Hepatic stellate cell (primary cell): ENCODE measurements around the gene VAMP1.
"Not testable (repeated sequence)": the region's sequence is repeated elsewhere in the genome, so short reads cannot be mapped to it uniquely, and the experiment has no call there.

Source experiments
- DNase-seq: peaks from one replicate; pipeline ENCODE4 v3.0.0; 2011; ENCODE audit warnings: low spot score

Gene VAMP1

GRCh38 chr12:6469609-6470374 lies 685 bp downstream of the VAMP1 start:
- DNase-seq = peak; percentile 21

GRCh38 chr12:6469092-6469491 lies 1.4 kb downstream of the VAMP1 start:
- no peak for DNase-seq

GRCh38 chr12:6468283-6468575 lies 2.2 kb downstream of the VAMP1 start:
- no peak for DNase-seq

DNA sequence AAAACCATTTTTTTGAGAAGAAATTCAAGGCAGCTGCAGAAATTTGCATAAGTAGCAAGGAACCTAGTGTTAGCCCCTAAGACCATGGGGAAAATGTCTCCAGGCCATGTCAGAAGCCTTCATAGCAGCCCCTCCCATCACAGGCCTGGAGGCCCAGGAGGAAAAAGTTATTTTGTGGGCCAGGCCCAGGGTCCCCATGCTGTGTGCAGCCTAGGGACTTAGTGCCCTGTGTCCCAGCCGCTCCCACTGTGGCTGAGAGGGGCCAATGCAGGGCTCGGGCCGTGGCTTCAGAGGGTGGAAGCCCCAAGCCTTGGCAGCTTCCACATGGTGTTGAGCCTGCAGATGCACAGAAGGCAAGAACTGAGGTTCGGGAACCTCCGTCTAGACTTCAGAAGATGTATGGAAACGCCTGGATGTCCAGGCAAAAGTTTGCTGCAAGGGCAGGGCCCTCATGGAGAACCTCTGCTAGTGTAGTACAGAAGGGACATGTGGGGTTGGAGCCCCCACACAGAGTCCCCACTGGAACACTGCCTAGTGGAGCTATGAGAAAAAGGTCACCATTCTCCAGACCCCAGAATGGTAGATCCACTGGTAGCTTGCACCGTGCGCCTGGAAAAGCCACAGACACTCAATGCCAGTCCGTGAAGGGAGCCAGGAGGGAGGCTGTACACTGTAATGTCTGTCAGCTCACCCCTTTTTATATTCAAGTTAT lies 2.8 kb downstream of the VAMP1 start:
- DNase-seq = not testable (repeated sequence)

GRCh38 chr12:6466751-6467150 lies 3.7 kb downstream of the VAMP1 start:
- not testable (repeated sequence) for DNase-seq

- no peak for DNase-seq
Measured at GRCh38 chr12:6466184-6466573, 4.3 kb downstream of the VAMP1 start.

GRCh38 chr12:6465467-6466183 lies 4.9 kb downstream of the VAMP1 start:
- DNase-seq = peak; percentile 73

DNA sequence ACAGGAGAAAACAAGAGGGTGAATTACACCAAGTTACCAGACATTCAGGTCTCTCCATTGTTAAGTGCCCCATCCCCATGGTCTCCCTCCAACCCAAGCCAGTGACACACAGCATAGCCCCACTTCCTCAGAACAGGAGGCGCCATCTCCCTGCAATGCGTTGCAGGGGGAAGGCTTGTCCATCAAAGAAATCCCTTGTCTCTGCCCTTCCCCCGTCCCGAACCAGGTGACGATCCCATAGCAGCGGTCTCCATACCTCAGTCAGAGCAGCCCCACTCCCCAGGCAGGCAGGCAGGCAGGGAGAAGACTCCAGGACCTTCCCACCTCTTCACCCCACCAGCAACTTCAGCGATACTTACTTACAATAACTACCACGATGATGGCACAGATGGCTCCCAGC lies 5.9 kb downstream of the VAMP1 start:
- DNase-seq = no peak

GRCh38 chr12:6463858-6464257 lies 6.6 kb downstream of the VAMP1 start:
- no peak for DNase-seq

GRCh38 chr12:6463216-6463615 lies 7.3 kb downstream of the VAMP1 start:
- no peak for DNase-seq

DNA sequence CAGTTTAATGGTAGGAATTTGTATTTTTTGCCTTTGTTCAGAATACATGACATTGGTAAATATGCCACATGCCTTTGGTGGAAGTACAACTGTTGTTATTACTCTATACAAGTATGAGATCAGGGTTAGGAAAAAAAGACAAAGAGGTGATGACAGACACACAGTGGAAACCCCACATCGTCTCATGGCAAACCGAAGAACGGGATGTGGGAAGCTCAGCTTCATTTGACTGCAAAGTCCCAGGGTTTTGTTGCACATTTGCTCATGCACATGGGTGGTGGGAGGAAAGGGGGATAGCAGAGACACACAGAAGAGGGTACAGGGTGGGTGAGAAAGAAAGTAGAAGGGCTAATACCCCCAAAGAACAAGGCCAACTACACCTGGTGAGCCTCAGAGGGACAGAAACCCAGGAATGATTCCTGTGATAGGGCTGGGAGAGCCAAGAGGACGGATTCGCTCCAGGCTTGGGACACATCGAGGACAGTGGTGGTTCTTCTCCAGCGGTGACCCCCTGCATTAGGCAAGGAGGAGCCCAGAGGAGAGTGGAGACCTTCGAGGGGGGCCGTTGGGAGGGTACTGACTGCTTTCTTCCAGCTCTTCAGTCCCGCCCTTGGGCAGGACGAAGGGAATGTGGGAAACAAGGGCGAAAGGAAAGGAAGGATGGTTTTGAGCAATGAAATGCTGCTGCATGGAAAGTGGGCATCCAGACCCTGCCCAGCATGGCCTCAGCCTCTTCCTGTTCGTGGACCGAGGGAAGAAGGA lies 8.1 kb downstream of the VAMP1 start:
- DNase-seq = no peak

DNA sequence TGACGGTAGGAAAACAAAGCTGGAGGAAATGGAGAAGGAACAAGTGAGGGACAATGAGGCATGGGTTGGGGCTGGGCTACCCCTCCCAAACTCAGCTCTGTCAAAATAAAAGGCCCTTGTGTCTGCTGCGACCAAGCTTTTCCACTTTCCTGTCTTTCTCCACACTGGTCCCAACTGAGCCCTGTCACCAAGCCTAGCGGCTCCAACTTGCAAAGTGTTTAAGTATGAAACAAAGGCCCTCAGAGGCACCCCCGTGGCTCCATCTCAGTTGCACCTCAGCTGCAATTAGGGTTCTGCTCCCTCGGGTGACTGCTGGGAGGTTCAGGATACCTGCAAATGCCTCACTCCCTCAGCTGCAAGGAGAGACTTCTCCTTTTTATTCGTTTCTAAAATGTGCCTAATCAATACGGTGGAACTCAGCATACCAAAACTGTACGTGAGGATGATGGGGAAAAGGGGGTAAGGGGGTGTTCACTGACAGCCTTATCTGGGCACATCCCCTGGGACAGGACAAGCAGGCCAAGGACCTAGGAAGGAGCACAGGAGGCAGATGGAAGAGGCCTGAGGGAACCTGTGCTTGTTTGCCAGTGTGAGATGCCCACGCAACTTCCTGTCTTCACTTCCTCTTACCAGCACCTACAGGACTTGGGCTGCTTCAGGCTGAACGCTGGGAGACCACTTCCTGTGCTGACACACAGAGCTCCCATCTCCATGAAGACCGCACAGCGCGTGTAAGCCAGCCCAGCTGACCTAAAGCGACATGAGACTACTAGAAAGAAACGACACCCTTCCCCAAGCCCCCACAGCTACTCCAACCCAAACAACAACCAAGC lies 8.9 kb downstream of the VAMP1 start:
- no peak for DNase-seq

- DNase-seq = no peak
Measured at GRCh38 chr12:6460751-6461371, 9.6 kb downstream of the VAMP1 start.

DNA sequence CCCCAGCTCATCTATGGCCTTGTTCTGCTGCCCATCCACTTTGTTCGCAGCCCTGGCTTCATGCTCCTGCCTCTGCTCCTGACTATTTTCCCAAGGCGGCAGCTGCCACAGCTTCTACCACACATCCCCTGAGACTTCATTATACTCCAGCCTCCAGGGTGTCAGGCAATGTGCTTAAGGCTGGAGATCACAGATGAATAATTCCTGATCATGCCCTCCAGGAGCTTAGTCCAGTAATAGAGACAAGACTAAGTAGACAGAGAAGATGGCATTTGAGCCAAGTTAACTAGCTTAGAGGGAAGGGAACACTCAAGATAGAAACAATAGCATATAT lies 11.5 kb downstream of the VAMP1 start:
- DNase-seq = no peak

DNA sequence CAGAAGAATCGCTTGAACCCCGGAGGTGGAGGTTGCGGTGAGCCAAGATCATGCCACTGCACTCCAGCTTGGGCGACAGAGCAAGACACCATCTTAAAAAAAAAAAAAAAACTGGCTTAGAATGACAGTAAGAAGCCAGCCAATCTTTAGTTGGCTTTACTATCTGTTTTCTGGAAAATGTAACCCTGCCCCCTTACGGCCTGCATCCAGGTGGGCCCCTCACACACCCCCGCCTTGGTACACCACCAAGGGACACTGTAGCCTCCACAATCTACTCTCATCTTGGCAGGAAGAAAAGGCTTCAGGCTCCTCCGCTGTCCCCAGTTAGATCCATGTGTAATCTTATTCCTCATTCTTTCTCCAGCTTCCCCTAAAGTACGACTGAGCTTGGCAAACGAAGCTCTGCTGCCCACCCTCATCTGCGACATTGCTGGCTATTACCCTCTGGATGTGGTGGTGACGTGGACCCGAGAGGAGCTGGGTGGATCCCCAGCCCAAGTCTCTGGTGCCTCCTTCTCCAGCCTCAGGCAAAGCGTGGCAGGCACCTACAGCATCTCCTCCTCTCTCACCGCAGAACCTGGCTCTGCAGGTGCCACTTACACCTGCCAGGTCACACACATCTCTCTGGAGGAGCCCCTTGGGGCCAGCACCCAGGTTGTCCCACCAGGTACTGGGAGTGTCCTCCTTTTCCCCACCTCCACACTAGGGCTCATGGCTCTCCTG lies 12.0 kb downstream of the VAMP1 start:
- DNase-seq = no peak

DNA sequence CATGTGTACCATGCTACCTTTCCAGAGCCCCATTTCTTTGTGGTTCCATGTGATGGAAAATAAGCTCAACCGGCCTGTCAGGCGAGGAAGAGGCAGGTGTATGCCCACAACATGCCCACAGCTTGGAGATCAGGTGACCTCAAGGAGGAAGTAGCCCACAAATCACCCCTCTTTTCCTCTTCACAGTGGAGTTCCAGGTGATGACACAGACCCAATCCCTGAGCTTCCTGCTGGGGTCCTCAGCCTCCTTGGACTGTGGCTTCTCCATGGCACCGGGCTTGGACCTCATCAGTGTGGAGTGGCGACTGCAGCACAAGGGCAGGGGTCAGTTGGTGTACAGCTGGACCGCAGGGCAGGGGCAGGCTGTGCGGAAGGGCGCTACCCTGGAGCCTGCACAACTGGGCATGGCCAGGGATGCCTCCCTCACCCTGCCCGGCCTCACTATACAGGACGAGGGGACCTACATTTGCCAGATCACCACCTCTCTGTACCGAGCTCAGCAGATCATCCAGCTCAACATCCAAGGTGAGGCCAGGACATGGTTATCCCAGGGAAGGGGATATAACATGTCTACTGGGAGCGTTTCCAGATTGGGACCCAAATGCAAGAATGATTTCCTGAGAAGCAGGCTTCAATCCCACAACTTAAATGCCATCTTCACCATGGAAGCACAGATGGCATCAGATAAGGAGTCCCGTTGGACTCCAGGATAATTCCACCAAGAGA lies 13.1 kb downstream of the VAMP1 start:
- no peak for DNase-seq

DNA sequence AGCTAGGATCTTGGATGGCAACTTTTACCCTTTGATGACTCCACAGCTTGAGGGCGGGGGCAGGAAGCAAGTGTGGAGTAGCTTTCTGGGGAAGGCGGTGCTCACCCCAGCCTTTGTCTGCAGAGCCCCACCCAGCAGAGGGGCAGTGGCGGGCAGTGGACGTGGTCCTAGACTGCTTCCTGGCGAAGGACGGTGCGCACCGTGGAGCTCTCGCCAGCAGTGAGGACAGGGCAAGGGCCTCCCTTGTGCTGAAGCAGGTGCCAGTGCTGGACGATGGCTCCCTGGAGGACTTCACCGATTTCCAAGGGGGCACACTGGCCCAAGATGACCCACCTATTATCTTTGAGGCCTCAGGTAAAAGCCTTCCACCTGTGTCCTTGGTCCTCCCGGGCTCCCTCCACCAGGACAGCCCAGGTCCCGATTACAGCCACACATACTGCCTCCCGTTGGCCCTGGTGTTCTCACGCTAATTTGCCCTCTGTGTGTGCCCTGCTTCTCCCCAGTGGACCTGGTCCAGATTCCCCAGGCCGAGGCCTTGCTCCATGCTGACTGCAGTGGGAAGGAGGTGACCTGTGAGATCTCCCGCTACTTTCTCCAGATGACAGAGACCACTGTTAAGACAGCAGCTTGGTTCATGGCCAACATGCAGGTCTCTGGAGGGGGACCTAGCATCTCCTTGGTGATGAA lies 17.4 kb downstream of the VAMP1 start:
- no peak for DNase-seq

GRCh38 chr12:6452245-6452943 lies 18.1 kb downstream of the VAMP1 start:
- peak; percentile 55 for DNase-seq
